GM23338 (cell line): ENCODE measurements around the gene BACH1. TPM values are rescaled to one million over a fixed set of nuclear protein-coding genes. Genes with fewer than 3 reads are reported as not detected.
A peak's percentile ranks its signal among the peaks of the same experiment; 100 is the strongest.

ENCODE experiments used
- ATAC-seq: fragments of 200-7000 bp; cut with Tn5 transposase; 3 replicates; pipeline ENCODE4 v1.9.1; 2020
- DNase-seq: peaks from one replicate; pipeline ENCODE4 v3.0.0-alpha.2; 2015; ENCODE audit warnings: low spot score
- H2AFZ ChIP-seq: fragments of 200-600 bp; sonication (generic); 2 replicates; pipeline ENCODE4 v1.8.0; 2016; ENCODE audit warnings: antibody characterized with exemption, mild to moderate bottlenecking, moderate library complexity
- H3F3A ChIP-seq: fragments of 200-600 bp; sonication (generic); replicated peaks from 2 replicates; pipeline ENCODE4 v1.8.0; 2017; ENCODE audit warnings: antibody characterized with exemption, mixed run types, low read depth
- H3K27ac ChIP-seq: fragments of 200-600 bp; sonication (generic); 2 replicates; pipeline ENCODE4 v1.6.1; 2016; ENCODE audit warnings: low read depth
- H3K27me3 ChIP-seq: fragments of 200-600 bp; sonication (generic); 2 replicates; pipeline ENCODE4 v1.8.0; 2016; ENCODE audit warnings: mild to moderate bottlenecking, mixed run types, moderate library complexity; ENCODE audit not compliant: insufficient read depth
- H3K36me3 ChIP-seq: fragments of 200-600 bp; sonication (generic); 2 replicates; pipeline ENCODE4 v1.8.0; 2016; ENCODE audit warnings: mild to moderate bottlenecking; ENCODE audit not compliant: insufficient read depth
- H3K4me1 ChIP-seq: fragments of 200-600 bp; sonication (generic); 2 replicates; pipeline ENCODE4 v1.8.0; 2016; ENCODE audit warnings: mild to moderate bottlenecking, moderate library complexity; ENCODE audit not compliant: insufficient read depth
- H3K4me2 ChIP-seq: fragments of 200-600 bp; sonication (generic); 2 replicates; pipeline ENCODE4 v1.7.1; 2017; ENCODE audit warnings: mixed run types
- H3K4me3 ChIP-seq: fragments of 200-600 bp; sonication (generic); 2 replicates; pipeline ENCODE4 v1.6.1; 2016; ENCODE audit warnings: mixed run types
- H3K79me2 ChIP-seq: fragments of 200-600 bp; sonication (generic); replicated peaks from 2 replicates; pipeline ENCODE4 v1.8.0; 2017; ENCODE audit warnings: mild to moderate bottlenecking; ENCODE audit not compliant: insufficient read depth
- H3K9me2 ChIP-seq: fragments of 200-600 bp; sonication (generic); 2 replicates; pipeline ENCODE4 v1.8.0; 2017; ENCODE audit not compliant: insufficient read depth
- H4K20me1 ChIP-seq: fragments of 200-600 bp; sonication (generic); replicated peaks from 2 replicates; pipeline ENCODE4 v1.8.0; 2017; ENCODE audit warnings: mild to moderate bottlenecking; ENCODE audit not compliant: insufficient read depth
- H3K27ac Mint-ChIP-seq: 2 replicates; pipeline ENCODE4 v1.8.0; 2020; ENCODE audit warnings: inconsistent platforms, mild to moderate bottlenecking, moderate library complexity, mixed read lengths
- H3K27me3 Mint-ChIP-seq: 3 replicates; pipeline ENCODE4 v1.8.0; 2022; ENCODE audit warnings: low read depth, mild to moderate bottlenecking, moderate library complexity, mixed read lengths, inconsistent platforms; ENCODE audit not compliant: insufficient read depth, poor library complexity
- H3K36me3 Mint-ChIP-seq: 3 replicates; pipeline ENCODE4 v1.8.0; 2021; ENCODE audit warnings: low read depth, mild to moderate bottlenecking, inconsistent platforms, moderate library complexity, mixed read lengths
- H3K4me1 Mint-ChIP-seq: 3 replicates; pipeline ENCODE4 v1.8.0; 2020; ENCODE audit warnings: mild to moderate bottlenecking, inconsistent platforms, mixed read lengths
- H3K4me3 Mint-ChIP-seq: 3 replicates; pipeline ENCODE4 v1.8.0; 2021; ENCODE audit warnings: moderate library complexity, mild to moderate bottlenecking, inconsistent platforms, mixed read lengths
- H3K9me3 Mint-ChIP-seq: 3 replicates; pipeline ENCODE4 v1.8.0; 2020; ENCODE audit warnings: moderate library complexity, mild to moderate bottlenecking, inconsistent platforms, mixed read lengths
- CREB1 ChIP-seq: fragments of 250-450 bp; sonication (Bioruptor Pico); IDR thresholded peaks from 2 replicates; pipeline ENCODE4 v1.5.0; 2020; ENCODE audit warnings: low read depth, mild to moderate bottlenecking, moderate library complexity
- EZH2 ChIP-seq: fragments of 200-600 bp; sonication (generic); IDR thresholded peaks from one replicate; pipeline ENCODE4 v1.8.0; 2017; ENCODE audit warnings: antibody characterized with exemption, mild to moderate bottlenecking, low read depth; ENCODE audit not compliant: unreplicated experiment
- EZH2phosphoT487 ChIP-seq: fragments of 200-600 bp; sonication (generic); IDR thresholded peaks from one replicate; pipeline ENCODE4 v1.8.1; 2018; ENCODE audit warnings: antibody characterized with exemption; ENCODE audit not compliant: unreplicated experiment
- POLR2AphosphoS5 ChIP-seq: IDR thresholded peaks from 2 replicates; pipeline ENCODE4 v1.6.1; 2016; ENCODE audit warnings: antibody characterized with exemption, low read depth
- STAT1 ChIP-seq: IDR thresholded peaks from one replicate; pipeline ENCODE4 v1.6.1; 2016; ENCODE audit warnings: antibody characterized with exemption; ENCODE audit not compliant: unreplicated experiment
- polyA plus RNA-seq: library from polyadenylated mRNA; unstranded; fragments of >200 nt; fragmentation: Nextera tagmentation; extraction: Ambion mirVana; gene quantifications from 2 replicates; pipeline ENCODE4 v1.2.1, GENCODE V29; 2016
- total RNA-seq: library from RNA; depleted of rRNA; stranded (reverse); fragments of >200 nt; shearing (Covaris generic); gene quantifications from 2 replicates; pipeline ENCODE4 v1.2.3, GENCODE V29; 2014
- TF ChIP-seq, protein P1 (sequence below): fragments of 250-450 bp; sonication (Bioruptor Pico); IDR thresholded peaks from 2 replicates; pipeline ENCODE4 v1.5.0; 2020; ENCODE audit warnings: mild to moderate bottlenecking, moderate library complexity

Gene BACH1
- total and polyA plus RNA-seq, 2 experiments from 2014 or later: 18.9 to 41.2 TPM

DNA sequence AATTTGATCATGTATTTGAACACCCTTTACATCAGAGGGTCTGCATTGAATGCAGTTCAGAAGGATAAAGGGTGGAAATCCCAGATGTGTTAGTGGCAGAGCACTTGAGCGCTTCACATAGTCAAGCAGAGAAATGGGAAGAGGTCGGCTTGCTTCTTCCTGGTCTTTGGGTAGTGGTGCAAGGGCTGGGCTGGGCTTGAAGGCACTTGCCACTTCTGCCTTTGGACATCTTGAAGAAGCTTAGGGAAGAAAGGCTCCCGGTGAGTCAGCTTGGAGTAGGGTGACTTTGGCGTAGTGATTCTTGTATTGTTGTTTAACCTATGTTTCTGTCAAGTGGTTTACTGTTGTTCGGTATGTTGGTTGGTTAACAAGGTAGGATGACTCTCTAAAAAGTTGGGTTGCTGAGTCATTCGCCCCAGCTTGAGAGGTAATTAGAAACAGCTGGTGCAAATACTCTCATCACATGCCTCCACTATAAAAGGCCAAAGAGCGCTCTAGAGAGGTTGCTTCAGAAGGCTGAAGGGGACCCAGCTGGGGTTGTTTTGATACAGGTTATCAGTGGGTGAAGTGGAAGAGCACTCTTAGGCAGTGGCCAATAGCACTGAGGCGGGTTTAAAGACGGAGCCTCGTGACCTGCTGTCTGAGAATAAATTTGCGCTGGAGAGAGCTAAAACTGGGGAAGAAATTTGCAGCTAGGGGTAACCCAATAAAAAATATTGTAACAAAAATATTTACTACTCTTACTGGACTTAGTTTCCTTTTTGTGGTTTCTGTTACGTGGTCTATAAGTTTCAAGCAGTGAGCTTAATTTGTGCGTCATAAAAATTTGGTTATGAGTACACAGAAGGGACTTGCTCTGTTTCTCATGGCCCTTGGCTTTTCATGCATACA is 1.4 kb downstream of the BACH1 start (continued):
- TF ChIP-seq, protein P1, sequence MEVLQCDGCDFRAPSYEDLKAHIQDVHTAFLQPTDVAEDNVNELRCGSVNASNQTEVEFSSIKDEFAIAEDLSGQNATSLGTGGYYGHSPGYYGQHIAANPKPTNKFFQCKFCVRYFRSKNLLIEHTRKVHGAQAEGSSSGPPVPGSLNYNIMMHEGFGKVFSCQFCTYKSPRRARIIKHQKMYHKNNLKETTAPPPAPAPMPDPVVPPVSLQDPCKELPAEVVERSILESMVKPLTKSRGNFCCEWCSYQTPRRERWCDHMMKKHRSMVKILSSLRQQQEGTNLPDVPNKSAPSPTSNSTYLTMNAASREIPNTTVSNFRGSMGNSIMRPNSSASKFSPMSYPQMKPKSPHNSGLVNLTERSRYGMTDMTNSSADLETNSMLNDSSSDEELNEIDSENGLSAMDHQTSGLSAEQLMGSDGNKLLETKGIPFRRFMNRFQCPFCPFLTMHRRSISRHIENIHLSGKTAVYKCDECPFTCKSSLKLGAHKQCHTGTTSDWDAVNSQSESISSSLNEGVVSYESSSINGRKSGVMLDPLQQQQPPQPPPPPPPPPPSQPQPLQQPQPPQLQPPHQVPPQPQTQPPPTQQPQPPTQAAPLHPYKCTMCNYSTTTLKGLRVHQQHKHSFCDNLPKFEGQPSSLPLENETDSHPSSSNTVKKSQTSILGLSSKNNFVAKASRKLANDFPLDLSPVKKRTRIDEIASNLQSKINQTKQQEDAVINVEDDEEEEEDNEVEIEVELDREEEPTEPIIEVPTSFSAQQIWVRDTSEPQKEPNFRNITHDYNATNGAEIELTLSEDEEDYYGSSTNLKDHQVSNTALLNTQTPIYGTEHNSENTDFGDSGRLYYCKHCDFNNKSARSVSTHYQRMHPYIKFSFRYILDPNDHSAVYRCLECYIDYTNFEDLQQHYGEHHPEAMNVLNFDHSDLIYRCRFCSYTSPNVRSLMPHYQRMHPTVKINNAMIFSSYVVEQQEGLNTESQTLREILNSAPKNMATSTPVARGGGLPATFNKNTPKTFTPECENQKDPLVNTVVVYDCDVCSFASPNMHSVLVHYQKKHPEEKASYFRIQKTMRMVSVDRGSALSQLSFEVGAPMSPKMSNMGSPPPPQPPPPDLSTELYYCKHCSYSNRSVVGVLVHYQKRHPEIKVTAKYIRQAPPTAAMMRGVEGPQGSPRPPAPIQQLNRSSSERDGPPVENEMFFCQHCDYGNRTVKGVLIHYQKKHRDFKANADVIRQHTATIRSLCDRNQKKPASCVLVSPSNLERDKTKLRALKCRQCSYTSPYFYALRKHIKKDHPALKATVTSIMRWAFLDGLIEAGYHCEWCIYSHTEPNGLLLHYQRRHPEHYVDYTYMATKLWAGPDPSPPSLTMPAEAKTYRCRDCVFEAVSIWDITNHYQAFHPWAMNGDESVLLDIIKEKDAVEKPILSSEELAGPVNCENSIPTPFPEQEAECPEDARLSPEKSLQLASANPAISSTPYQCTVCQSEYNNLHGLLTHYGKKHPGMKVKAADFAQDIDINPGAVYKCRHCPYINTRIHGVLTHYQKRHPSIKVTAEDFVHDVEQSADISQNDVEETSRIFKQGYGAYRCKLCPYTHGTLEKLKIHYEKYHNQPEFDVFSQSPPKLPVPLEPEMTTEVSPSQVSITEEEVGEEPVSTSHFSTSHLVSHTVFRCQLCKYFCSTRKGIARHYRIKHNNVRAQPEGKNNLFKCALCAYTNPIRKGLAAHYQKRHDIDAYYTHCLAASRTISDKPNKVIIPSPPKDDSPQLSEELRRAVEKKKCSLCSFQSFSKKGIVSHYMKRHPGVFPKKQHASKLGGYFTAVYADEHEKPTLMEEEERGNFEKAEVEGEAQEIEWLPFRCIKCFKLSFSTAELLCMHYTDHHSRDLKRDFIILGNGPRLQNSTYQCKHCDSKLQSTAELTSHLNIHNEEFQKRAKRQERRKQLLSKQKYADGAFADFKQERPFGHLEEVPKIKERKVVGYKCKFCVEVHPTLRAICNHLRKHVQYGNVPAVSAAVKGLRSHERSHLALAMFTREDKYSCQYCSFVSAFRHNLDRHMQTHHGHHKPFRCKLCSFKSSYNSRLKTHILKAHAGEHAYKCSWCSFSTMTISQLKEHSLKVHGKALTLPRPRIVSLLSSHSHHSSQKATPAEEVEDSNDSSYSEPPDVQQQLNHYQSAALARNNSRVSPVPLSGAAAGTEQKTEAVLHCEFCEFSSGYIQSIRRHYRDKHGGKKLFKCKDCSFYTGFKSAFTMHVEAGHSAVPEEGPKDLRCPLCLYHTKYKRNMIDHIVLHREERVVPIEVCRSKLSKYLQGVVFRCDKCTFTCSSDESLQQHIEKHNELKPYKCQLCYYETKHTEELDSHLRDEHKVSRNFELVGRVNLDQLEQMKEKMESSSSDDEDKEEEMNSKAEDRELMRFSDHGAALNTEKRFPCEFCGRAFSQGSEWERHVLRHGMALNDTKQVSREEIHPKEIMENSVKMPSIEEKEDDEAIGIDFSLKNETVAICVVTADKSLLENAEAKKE (CRISPR knock-in tag): no peak
- no peak for TF ChIP-seq CREB1 (CRISPR knock-in tag)
- no peak for TF ChIP-seq STAT1
- TF ChIP-seq EZH2: no peak

DNA sequence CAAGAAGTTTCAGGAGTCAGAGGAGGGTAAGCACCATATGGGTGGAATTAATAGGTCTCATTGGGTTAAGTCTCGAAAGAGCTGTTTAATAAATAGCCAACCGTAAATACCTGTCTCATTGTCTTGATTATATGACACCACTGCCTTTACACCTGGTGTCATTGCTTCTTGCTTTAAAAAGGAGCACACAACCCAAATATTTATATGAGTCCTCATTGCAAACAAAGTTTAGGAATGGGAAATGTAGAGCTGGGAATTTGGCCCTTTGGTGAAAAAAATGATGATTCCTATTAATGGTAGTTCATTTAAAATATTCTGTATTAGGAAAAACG is 2.1 kb downstream of the BACH1 start:
- Histone ChIP-seq H3K9me2 (no peaks in the 10 kb centered on the region), H3F3A (no peaks in the 10 kb centered on the region), H3K27me3 (peaks cover 16% of the 10 kb centered on the region), H3K79me2 (peaks cover 66% of the 10 kb centered on the region), H3K4me2 (peak overlapping the region; percentile 85), H4K20me1 (peaks cover 32% of the 10 kb centered on the region), H3K4me1 (peaks cover 41% of the 10 kb centered on the region), H2AFZ (no peak overlapping the region), H3K4me3 (peak overlapping the region; percentile 90), H3K36me3 (no peaks in the 10 kb centered on the region), H3K27ac (no peak overlapping the region)
- H3K36me3 Mint-ChIP-seq: peaks cover 7% of the 10 kb centered on the region; the same call in 2 of the 3 replicates
- peaks cover 15% of the 10 kb centered on the region for H3K27me3 Mint-ChIP-seq
- peaks cover 46% of the 10 kb centered on the region for H3K4me1 Mint-ChIP-seq
- DNase-seq: no peak
- ATAC-seq: no peak
- peak overlapping the region; percentile 53; the same call in 1 of the 2 replicates for H3K27ac Mint-ChIP-seq
- peaks cover 10% of the 10 kb centered on the region; the same call in 2 of the 3 replicates for H3K9me3 Mint-ChIP-seq
- peak overlapping the region; percentile 87 for H3K4me3 Mint-ChIP-seq
- no peak for TF ChIP-seq EZH2phosphoT487
- TF ChIP-seq, protein P1 (CRISPR knock-in tag): no peak
- no peak for TF ChIP-seq EZH2
- no peak for TF ChIP-seq POLR2AphosphoS5
